Stimulated activated CD8-positive, alpha-beta memory T cell treated with anti-CD3 and anti-CD28 coated beads, Interleukin-15, amount 100 ng/mL, for 1 hour (primary cell): ENCODE measurements around the gene LRRC61.
A peak's percentile ranks its signal among the peaks of the same experiment; 100 is the strongest.
"Not testable (repeated sequence)": the region's sequence is repeated elsewhere in the genome, so short reads cannot be mapped to it uniquely, and the experiment has no call there.

Experiments
- DNase-seq: peaks from one replicate; pipeline ENCODE4 v3.0.0-alpha.2; 2020; ENCODE audit warnings: low read depth

LRRC61 gene, protein sequence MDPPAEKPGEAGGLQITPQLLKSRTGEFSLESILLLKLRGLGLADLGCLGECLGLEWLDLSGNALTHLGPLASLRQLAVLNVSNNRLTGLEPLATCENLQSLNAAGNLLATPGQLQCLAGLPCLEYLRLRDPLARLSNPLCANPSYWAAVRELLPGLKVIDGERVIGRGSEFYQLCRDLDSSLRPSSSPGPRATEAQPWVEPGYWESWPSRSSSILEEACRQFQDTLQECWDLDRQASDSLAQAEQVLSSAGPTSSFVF

DNA sequence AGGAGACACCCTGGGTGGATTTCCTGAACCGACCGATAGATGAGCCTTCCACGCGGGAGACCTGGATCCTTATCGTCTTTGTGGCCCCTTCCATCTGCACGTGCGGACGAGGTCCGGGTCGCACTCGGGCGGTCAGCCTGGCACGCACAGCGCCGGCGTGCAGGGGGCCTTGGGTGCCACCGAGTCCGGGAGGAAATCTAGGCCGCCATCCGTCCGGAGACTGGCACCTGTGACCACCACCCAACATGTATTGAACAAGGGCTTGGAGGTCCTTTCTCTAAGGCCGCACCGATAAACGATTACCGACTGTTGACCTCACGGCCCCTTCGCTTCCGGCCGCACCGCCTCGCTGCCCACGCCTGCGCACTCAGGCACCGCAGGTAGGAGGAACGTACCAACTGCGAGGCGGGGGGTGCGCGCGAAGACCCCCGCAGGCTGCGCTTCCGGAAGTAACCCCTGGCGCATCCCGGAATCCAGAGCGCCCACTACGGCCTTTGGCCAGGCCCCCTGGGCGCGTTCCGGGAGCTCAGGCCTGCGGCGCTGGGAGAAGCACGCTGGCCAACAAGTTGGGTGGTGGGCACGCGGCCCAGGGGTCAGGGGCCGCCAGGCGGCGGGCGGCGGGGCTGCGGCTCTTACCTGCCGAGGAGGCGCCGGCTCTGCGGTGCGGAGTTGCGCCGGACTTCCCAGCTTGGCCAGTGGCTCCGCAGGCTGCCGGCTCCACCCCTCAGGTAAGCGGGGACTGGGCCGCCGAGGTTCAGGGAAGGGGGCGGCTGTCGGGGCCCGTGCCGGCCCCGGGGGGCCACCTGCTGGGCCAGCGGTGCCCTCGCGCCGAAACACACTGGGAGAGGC is at the start of gene LRRC61, which contains the start of gene ACTR3C:
TSS of gene LRRC61 (plus strand) at position 523 of the 849 bp plus-strand sequence. CDS start 13,507 bp downstream, outside the sequence.
TSS of gene ACTR3C (minus strand) at position 713 of the 849 bp plus-strand sequence. CDS start 28,249 bp downstream, outside the sequence.
- DNase-seq: peak; percentile 43

DNA sequence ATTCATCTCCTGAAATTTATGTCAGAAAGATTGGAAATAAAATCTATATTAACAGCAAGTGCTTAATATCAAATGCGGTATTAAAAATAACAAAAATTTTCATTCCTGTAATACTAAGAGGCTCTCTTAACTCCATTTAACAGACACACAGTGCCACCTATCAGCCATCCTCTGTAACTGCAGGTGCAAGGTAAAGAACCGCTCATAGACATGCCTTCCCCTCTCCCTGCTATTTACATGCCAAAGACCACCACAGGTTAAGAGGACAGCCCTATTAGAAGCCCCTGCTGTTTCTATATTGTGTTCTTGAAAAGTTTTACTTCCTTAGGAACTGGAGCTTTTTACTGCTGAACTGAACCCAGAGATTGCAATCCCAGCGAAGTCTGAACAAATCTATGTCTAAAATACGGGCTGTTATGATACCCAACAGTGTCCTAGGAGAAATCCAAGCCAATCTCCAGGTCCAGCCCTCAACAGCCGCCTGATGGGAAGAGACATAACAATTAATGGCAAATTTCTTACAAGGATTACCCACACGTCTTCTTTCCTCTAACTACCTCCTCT is 46.9 kb upstream of the LRRC61 start:
- DNase-seq: not testable (repeated sequence)

DNA sequence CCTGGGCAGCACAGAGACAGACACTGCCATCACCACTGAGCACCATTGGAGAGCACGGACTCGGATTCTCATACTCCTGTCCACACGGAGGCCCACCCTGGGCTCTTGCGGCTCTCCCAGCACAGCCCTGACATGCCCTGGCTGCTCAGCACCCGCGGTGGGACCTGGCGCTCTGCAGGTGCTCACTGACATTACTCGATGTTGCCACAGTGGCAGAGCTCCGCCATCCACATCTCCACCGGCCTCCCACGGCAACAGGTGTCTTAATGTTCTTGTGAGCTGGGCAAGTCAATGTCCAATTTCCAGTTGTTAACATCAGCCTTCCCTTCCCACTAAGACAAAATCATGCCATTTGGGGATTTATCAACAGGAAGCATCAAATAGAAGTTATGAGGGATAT is 44.8 kb upstream of the LRRC61 start:
- not testable (repeated sequence) for DNase-seq

DNA sequence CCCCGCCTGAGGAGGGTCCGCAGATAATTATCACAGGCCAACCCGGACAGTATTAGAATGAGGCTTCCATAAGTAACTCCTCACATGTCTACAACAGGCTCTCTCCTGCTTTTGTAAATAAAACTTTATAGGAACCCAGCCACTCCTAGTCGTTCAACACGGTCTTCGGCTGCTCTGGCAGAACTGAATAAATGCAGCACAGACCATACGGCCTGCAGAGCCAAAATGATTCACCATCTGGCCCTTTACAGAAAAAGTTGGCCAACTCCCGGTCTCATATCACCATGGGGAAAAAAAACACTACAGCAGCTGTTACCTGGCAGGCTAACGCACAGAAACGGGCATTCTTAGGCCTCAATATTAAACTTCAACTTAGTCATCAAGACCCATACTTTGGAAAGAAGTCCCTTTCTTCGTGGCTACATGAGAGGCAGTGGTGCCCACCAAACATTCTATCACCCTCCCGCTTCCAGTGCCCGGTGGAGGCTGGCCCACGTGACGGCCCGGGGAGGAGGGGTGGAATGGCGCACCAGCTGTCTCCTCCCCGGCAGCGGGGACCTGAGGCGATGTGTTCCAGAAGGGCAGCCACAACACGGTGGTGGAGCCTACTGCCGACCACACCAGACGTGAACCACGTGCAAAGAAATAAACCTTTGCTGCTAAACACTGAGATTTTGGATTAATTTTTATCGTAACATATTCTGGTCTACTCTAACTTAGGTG is 41.3 kb upstream of the LRRC61 start:
- DNase-seq: not testable (repeated sequence)

DNA sequence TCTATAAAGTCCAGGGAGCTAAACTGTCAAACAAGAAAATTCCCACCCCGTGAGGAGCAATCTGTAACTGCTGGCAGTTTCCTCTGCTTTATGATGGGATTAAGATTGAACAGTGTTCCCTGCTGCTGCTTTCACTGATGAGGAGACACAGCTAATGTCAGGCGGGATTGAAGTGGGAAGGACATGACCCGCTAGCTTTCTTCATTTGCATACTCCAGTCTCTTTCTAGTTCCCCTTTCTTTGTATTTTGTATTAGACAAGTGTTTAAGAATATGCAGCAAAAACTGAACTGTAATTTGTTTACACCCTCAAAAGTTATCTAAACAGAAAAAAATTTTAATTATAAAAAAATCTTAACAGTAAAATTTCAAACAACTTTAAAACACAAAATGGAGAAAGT is 40.0 kb upstream of the LRRC61 start:
- DNase-seq: not testable (repeated sequence)

DNA sequence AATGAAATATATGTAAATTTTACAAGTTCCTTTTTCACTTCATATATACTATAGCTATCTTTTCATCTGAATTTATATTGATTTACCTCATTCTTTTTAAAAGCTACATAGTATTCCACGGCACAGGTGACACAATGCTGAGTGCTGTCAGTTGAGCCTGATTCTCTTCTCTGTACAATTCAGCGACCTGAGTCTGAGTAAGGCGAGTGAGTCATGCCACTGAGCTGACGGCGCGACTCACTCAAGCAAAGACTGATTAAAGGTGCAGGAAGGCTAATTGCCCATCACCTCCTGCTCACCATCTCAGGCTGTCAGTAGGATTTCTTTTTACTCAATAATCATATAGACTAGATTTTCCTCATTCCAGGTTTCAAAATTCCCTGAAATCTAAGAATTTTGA is 39.5 kb upstream of the LRRC61 start:
- not testable (repeated sequence) for DNase-seq

DNA sequence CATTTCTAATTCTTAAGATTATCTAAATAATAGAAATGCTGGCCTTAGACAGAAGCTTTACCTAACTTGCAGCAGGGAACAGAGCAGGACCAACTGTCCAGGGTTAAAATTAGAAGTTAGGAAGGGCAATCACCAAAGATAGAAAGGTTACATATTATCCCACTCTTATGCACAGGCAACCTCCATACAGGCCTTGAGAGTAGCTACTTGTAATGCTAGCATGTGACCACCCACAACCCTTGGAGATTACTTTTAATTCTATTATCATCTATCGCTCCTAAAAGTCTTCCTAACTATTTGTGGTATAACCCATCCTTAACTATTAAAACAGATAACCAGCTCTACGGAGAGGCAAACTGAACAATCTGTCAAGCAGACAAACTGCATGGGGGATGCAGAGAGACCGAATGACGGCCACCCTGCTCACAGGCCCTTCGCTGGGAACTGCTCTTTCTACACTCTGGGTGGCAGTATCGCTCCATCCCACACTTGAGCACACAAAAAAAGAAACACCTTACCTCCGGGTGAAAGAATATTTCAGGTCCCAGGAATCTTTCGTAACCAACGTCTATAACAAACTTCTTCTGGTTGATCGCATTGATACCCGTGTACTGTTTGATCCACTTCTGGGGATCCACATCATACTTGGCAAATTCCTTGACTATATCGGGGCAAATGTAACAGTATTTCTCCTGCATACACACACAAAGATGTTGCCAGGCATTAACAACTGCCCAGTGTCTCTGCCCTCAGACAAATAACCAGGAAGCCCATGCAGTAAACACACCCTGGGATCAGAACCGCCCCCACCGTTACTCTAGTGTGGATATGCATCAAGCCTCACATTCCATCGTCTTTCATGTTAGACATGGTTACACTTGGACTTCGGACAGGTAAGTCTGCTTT is 37.1 kb upstream of the LRRC61 start:
- DNase-seq: not testable (repeated sequence)

DNA sequence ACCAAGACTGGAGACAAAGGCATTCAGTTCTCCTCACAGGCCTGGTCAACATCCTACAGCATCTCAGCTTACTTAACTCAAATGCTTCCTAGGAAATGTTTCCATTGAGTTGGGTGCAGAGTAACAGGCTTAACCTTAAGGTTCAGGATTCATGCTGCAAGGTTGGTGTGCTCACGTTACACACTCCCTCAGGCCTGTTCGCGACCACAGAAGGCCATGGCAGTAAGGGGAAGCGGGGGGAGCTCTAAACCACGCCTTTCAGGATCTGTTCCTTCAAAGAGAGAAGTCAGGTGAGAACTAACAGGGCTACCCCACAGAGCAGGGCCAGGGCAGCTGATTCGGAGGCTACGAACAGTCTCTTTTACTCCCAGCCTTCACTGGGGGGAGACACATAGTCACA is 35.3 kb upstream of the LRRC61 start:
- not testable (repeated sequence) for DNase-seq

DNA sequence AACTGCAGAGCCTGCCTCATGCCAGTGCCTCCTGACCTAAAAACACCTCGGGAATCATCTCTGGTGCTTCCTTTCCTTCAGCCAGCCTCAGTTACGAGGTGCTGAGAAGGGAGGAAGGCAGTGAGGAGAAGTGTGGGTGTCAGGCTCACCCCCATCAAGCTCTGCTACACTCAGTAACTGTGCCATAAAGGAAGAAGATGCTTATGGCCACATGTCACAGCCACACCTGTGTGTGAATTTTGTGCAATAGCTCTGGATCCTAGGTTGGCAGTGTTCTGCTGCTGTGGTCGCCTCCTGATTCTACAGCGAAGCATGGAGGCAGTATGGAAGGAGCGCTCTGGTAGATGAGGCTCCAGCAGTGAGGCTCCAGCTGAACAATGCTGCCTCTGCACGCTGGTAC is 34.3 kb upstream of the LRRC61 start:
- not testable (repeated sequence) for DNase-seq

DNA sequence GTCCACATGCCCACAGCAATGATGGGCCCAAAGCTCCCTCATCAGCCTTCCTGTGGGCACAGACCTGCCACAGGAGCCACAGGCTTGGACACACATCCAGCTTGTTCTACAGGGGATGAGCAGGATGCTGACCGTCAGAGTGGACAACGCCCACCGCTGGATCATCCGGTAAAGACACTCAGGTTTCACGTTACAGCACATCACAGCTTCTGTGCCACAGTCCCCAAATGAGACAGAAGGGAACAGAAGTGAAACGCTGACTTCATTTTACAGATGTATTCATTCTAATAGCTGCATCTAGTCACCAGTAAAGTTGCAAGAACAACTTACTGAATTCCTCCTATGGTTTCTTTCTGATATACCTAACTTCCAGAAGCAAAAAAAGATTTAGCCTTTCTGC is 32.8 kb upstream of the LRRC61 start:
- not testable (repeated sequence) for DNase-seq

DNA sequence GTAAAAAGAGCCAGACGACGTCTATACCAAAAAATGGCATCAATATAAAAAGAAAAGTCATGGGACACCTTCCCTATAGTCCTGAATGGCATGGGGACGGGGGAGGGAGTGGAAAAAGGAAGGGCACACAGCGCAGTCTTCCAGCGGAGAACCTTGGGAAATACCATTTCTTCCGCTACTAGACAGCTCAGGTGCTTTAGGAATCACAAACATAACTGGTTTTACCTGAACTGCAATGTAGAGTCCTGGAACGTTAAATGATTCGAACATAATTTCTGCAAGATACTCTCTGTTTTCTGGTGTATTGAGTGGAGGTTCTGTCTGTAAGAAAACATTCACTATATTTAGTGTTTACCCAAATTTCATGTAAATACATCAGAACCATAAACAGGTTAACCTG is 28.1 kb upstream of the LRRC61 start:
- not testable (repeated sequence) for DNase-seq

DNA sequence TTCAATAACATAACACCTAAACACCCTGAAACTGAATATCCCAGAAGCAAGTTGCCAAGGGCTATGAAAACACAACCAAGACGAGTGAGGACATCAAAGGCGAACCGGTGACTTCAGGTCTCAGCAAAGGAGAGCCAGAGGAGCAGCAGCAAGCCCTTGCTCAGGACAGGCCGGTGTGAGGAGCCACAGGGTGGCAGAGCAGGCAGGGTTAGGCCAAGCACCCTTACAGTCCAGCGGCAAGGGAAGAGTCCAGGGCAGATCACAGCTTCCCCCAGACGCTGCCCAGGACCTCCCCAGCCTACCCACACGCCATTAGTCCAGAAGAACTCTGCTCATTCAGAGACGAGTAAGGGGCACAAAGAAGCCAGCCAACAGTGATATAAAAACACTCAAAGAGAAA is 27.5 kb upstream of the LRRC61 start:
- DNase-seq: not testable (repeated sequence)

DNA sequence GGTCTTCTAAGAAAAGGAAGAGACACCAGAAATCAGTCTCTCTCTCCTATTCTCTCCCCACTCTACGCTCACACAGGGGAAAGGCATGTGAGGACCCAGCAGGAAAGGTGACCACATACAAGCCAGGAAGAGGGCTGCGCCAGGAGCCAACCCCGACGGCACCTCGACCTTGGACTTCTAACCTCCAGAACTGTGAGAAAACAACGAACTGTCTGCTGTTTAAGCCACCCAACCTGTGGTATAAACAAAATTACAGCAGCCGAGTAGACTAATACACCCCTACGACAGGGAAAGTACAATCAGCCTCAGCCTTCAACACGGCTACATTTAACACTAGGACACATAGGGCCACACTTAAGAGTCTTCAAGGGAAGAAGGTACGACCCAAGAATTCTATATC is 26.4 kb upstream of the LRRC61 start:
- not testable (repeated sequence) for DNase-seq

DNA sequence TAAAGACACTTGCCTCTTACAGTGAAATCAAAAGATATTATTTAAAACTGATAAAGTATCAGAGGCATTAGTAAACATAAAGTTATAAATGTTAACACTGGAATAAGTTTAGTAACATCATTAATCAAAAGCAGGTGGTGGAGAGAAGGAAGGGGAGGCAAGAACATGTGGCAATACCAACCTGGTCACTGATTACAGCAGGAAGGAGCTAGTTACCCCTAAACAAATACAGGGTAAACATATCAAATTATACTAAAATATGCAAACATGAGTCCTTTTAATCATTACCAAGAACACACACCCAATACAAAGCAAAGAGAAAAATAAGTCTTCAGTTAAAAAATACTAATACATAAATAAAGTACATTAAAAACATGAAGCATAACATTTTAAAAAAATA is 25.2 kb upstream of the LRRC61 start:
- DNase-seq: not testable (repeated sequence)

DNA sequence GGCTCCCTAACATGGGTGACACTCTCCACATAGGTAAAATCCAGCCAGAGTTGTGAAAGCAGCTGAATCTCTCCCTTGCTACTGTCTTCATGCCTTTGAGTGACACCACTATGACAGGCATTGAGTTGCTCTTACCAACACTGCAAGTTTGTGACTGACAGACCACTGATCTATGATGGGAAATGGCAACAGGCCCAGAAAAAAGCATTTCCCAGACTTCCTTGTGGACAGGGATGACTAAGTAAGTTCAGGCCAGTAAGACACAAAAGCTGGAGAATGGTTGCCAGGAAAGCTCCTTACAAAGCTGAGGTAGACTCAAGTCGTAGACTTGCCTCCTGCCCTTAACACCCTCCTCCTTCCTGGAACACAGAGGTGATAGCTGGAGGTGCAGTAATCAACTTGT is 20.2 kb upstream of the LRRC61 start:
- not testable (repeated sequence) for DNase-seq

DNA sequence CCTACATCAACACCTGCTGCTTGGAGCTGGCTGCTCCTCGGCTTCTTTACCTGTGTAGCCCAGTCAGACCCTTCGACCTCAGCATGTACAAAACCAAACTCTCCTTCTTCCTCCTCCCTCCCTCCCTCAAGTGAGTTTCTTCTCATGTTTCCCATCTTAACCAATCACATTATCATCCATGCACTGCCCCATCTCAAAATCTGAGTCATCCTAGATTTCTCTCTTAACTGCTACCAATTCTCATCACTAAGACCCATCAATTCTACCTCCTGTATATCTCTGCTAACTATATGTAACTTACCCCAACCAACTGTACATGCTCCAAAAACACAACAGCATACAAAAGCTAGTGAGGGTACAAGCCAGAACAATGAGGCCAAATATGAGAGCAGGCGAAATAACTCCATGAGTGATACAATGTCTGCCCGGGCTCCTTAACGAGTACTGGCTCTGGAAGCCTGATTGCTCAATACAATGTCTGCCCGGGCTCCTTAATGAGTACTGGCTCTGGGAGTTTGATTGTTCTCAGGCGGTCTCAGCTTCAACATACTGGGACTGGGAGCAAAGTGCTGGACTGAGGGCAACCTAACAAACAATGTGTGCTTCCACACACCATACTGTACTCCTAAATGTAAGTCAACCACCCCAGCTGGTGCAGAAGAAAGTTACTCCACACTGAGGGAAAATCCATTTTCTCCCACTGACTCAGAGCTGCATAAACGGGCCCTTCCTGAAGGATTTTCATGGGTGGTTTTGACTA is 18.5 kb upstream of the LRRC61 start:
- not testable (repeated sequence) for DNase-seq

DNA sequence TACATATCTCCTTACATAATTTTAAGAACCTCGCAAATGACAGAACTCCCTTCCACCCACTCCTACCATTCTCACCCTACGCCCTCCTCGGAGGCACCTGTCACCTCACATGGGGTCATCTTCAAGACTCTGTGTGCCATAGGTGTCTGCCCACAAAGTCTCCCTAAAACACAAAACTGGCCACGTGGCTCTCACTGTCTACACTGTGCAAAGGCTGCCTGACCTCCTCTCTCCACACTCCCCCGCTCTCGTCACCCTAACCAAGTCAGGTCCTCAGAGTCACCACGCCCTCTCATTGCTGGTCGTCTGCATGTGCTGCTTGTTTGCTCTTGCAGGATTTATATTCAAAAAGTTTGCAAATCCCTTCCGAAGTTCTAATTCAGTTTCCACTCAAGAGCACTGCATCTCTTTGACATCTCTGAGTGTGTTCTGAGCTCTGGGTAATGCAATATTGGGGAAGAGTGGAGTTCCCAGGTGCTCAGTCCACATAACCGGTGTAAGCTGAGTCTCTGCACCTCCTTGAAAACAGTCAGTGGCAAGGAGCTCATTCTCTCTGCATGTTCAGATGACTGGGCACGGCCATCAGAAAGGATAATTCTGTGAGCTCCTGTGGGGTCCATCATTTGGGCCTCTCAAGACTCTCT is 17.8 kb upstream of the LRRC61 start:
- DNase-seq: not testable (repeated sequence)

DNA sequence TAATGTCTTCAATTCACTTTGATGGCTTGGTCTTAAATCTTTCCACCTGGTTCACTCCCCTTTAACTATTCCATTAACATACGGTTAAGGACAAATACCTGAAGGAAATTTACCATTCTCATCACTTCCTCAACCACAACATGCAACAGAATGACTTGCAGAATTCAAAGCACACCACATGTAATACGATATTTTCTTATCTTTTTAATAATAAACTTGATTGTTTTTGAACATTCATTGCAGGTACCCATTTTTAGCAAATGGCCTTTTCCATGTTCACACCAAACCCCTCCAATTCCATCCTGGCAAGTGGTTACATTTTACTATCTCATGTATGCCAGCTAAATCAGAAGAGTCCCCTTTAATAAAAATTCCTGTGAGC is 17.3 kb upstream of the LRRC61 start:
- DNase-seq: not testable (repeated sequence)

DNA sequence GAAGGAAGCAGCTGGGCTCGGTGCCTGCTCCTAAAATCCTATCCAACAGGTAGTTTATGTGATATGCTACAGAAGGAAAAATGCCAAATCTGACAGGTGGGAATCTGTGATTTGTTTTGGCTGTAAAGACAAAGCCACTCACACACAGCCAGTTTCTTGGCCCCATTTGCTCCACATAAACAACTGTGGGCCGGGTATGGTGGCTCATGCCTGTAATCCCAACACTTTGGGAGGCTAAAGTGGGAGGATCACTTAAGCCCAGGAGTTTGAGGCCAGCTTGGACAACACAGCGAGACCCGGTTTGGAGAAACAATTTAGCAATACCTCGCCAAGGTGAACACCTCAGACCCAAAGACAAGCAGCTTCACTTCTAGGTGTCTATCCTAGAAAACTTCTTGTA is 16.8 kb upstream of the LRRC61 start:
- DNase-seq: not testable (repeated sequence)

DNA sequence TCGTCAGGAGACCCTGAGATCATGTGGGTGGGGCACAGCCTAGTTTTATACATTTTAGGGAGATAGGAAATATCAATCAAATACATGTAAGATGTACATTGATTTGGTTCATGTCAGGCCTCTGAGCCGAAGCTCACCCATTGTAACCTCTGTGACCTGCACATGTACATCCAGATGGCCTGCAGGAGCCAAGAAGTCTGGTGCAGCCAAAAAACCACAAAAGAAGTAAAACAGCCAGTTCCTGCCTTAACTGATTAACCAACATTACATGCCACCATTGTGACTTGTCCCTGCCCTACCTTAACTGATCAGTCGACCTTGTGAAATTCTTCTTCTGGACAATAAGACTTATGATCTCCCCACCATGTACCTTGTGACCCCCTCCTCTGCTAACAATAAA is 16.0 kb upstream of the LRRC61 start:
- no peak for DNase-seq
